GM19463 (cell line): Measurements from ENCODE around the gene GNPTG.

Source experiments
- ATAC-seq: cut with Tn5 transposase; IDR thresholded peaks from one replicate; pipeline ENCODE4 v1.9.1; 2021; ENCODE audit warnings: mild to moderate bottlenecking, moderate library complexity; ENCODE audit not compliant: unreplicated experiment

The GNPTG gene

DNA sequence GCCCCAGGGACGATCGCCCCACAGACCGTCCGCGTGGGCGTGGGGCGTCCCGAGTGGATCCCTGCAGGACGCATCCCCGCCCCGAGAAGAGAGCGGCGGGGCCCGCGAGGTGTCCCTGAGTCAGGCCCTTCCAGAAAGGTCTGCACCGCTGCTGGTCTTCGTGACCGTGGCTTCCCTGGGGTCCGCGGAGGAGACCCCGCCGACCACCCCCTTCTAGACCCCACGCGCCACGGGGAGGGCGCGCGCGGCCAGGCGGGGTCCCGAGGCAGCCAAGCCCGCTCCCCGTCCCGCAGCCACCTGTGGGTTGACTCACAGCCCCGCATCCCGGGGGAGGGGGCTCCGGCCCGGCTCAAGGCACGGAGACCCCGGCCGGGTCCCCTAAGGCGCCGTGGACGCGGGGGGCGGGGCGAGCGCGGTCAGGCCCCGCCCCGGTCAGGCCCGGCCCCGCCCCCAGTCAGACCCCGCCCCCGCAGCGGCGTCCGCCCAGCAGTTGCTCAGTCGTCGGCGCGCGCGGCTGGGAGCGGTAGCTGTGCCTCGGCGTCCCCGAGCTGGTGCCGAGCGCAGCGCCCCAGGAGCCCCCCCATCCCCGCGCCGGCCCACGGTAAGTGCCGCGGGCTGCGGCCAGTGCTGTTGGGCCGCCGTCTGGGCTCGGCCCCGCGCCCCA, 18.4 kb upstream of the GNPTG start, which contains the start of gene BAIAP3:
Gene BAIAP3, plus strand, starts transcription at position 497 of the 664 bp plus-strand sequence. CDS start 4,905 bp downstream, outside the sequence.
- ATAC-seq, result no peak

DNA sequence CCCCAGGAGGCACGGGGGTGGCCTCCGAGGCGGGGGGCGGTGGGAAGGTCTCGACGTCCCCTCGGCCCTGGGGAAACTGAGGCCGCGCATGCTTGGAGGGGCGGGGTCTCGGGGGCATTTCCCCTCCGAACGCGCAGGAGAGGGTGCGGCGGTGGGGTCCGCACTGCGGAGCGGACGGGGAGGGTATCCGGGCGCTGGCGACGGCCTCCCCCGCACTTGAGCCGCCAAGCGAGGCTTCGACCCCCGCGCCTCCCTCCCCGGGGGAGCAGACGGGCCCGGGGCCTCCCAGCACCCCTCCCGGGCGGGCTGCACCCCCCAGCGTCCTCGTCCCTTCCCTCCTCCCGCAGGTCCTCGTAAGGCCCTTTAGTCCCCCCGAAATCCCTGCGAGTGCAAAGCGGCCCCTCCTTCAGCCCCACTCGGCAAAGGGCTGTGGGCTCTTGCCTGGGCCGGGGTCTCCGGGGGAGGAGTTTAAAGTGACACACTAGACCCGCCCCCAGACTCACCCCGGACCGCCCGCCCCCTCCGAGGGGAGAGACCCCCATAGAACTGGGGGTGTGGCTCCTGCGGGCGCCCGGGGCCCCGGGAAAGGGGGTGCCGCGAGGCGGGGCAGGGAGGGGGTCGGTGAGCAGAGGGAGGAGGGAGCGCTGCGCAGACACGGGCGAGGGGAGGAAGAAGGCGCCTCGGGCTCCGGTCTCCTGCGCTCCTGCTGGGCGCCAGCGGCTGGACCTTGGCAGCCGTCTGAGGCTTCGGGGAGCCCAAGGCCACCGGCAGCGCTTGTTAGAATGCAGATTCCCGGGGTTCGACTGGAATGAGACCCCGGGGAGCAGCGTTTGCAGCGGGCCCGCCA, 17.7 kb upstream of the GNPTG start:
- ATAC-seq, result no peak

DNA sequence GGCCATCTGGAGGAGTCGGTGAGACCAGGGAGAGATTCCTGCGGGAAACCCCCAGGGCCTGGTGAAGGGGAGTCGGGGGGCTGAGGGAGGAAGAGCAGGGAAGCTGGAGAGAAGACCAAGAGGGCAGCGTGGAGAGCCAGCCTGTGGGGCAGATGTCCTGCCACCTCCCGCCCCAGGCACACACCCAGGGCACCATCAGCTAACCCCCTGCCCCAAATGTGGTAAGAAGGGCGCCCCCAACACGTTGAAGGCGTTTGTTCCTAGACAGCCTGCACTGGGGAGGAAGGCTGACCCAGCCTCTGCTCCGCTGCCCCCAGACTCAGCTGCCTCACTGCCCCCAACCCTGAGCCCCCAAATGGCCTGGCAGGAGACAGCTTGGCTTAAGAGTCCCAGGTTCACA, 17.0 kb upstream of the GNPTG start:
- no peak for ATAC-seq

DNA sequence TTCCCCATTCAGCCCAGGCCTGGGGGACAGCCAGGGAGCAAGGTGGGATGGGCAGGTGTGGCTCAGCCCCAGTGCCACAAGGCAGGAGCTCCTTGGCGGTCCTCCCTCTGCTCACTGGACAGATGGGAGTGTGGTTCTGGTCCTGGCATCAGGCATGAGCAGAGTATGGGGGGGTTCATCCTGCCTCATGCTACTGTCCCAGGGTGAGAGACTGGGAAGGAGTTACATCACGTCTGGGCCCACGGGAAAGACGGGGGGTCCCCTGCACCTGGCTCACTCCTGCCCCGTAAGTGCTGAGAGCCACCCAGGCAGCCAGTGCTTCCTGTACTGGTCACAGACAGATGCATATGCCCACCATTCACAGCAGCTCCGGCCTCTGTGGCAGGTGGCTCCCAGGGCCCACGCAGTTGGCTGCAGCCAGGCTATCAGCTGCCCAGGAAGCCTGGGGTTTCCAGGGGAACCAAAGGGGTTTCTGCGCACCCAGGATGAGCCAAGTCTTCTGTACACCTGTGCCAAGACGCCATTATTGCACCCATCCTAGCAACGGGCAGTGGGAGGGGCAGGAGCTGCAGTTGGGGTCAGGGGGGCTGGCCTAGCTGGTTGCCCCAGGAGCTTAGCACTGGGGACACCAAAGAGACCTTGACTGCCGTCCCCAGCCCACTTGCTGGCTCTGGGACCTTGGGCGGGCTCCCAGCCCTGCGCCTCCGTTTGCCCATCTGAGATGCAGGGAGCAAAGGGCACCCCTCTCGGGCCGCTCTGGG, 16.3 kb upstream of the GNPTG start:
- no peak for ATAC-seq

DNA sequence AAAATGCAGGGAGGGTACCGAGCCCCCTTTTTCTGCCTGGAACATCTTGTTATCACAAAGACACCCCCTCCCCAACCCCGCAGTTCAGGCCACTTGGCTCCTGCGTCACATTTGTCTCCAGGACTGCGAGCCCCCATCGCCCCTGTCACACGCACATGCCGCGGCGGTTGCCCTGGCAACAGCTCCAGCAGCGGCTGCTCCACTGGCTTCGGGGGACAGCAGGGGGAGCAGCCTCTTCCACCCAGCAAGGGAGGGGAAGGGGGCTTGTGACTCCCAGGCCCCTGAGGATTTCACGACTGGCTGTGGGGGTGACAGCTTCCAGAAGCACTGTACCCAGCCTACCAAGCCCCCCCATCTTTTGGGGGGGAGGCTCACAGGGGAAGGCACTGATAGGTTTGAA, 15.7 kb upstream of the GNPTG start:
- no peak for ATAC-seq

DNA sequence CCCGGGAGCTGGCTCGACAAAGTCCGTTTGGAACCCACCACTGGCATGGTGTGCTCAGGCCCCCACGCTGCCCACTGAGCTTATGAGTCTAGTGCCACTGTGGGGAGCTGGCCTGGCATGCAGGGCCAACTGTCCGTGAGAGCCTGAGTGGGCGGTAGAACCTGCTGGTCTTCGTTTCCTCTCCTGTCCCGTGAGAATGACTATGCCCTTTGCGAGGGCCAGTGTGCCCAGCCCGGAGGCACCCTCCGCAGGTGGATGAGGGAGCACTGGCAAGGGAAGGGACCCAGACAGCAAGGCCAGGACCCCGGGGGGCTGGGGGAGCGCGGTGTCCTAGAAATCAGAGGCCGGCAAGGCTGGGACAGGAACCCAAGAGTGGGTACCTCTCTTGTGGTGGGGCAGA, 15.1 kb upstream of the GNPTG start:
- ATAC-seq, result no peak

DNA sequence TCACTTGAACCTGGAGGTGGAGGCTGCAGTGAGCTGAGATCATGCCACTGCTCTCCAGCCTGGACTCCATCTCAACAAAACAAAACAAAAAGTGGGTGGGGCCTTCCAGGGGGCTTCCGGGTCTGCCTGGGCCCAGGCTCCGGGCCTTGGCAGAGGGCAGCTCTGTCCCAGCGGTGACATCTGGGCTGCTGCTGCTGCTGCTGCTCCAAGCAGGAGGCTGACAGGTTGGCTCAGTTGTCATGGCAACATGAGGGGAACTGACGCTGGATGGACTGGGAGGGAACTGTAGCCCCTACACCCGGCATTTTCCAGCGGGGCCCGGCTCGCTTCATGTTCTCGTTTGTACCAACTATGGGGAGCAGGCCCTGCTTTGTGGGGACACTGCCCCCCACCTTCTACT, 14.2 kb upstream of the GNPTG start:
- ATAC-seq, result no peak

DNA sequence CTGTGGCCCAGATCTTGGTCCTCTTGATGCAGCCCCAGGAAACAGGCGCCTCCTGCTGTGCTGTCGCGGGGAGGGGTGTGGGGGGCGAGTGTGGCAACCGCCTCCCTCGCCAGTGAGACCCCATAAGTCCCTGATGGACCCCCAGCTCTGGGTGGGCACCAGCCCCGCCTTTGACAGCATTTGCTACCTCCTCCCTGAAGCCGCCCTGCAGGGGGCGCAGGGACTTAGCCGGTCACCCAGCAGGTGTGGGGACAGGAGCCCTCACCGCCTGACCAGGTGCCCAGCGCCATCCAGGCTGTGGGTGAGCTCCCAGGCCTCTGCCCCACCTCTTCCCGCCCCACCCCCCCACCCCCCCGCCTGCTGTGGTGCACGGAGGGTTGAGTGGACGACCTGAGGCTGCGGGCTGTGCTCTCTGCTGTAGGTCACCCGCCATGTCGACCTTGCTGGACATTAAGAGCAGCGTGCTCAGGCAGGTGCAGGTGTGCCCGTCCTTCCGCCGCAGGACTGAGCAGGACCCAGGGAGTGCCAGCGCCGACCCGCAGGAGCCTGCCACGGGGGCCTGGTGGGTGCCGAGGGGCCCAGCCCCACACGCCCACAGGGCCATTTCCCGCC, 13.5 kb upstream of the GNPTG start:
- ATAC-seq, result no peak

DNA sequence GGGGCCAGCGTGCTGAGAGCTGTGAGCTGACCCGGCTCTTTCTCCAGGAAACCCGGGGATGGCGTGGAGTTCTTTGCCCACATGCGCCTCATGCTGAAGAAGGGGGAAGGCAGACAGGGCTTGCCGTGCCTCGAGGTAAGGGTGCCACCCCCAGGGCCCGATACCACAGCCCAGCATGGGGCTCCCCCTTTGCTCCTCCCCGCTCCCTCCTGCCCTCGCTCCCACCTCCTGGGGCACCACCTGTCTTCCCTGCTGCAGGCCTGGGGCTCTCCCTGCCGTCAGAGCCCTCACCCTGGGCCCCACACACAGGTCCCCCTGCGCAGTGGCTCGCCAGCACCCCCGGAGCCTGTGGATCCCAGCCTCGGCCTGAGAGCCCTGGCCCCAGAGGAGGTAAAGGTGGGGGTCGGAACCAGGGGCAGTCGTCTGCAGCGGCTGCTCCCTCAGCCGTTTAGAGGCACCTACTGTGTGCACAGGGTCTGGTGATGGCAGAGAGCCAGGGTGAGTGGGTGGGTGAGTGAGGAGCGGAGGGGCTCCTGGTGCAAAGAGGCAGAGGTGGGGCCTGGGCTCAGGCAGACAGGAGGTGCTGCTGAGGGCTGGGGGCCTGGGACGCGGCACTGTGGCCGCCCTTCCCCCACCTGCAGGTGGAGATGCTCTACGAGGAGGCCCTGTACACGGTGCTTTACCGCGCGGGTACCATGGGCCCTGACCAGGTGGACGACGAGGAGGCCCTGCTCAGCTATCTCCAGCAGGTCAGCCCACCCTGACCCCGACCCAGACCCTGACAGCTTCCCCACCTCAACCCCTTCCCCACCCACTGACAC, 12.7 kb upstream of the GNPTG start:
- ATAC-seq, result no peak

DNA sequence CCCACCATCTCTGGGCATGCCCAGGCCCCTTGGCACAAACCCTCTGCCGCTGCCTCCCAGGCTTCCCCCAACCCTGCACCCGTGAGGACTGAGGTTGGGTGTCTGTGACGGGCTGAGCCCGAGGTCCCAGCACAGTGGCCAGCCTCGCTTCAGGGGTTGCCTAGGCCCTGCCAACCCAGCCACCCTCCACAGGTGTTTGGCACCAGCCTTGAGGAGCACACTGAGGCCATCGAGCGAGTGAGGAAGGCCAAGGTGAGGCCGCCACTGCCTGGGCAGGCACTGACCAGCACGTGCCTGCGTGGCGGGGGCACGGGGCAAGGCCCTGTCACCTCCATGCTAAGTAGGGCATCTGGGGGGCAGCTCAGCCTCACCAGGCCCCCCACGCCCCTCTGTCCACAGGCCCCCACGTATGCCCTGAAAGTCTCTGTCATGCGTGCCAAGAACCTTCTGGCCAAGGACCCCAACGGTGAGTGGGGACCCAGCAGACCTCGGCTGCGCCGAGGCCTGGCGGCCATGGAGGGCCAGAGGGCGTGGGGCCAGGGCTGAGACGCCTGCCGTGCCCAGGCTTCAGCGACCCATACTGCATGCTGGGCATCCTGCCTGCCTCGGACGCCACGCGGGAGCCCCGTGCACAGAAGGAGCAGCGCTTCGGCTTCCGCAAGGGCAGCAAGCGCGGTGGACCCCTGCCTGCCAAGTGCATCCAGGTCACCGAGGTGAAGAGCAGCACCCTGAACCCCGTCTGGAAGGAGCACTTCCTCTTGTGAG, 10.8 kb upstream of the GNPTG start:
- ATAC-seq, result no peak

DNA sequence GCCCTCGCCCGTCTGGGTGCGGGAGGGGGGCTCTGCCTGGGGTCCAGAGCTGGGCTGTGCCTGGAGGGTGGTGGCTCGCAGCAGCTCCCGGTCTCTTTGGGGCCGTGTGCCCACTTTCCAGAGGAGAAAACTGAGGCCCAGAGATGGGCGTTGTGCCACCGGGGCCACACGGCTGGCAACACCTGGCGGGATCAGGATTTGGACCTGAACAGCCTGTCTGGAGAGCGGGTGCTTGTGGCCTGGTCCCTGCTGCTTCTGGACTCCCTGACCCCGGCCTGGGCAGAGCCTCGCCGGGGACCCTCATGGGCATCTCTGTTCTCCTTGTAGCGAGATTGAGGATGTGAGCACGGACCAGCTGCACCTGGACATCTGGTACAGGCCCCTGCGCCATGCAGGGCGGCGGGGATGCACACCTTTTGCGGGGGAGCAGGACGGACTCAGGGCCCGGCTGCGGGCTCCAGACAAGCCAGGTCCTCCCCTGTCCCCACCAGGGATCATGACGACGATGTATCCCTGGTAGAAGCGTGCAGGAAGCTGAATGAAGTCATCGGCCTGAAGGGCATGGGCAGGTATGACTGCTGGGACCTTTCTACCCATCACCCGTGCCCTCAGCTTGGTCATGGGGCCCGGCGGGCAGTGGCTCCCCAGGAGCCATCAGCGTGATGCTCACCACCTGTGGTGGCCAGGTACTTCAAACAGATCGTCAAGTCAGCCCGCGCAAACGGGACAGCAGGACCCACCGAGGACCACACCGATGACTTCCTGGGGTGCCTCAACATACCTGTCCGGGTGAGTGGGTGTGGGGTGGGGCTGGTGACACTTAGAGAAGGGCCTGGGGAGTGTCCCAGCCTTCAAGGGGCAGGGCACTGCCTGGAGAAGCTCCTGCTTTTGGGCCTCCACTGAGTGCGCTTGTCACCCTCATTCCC, 10.0 kb upstream of the GNPTG start:
- no peak for ATAC-seq

DNA sequence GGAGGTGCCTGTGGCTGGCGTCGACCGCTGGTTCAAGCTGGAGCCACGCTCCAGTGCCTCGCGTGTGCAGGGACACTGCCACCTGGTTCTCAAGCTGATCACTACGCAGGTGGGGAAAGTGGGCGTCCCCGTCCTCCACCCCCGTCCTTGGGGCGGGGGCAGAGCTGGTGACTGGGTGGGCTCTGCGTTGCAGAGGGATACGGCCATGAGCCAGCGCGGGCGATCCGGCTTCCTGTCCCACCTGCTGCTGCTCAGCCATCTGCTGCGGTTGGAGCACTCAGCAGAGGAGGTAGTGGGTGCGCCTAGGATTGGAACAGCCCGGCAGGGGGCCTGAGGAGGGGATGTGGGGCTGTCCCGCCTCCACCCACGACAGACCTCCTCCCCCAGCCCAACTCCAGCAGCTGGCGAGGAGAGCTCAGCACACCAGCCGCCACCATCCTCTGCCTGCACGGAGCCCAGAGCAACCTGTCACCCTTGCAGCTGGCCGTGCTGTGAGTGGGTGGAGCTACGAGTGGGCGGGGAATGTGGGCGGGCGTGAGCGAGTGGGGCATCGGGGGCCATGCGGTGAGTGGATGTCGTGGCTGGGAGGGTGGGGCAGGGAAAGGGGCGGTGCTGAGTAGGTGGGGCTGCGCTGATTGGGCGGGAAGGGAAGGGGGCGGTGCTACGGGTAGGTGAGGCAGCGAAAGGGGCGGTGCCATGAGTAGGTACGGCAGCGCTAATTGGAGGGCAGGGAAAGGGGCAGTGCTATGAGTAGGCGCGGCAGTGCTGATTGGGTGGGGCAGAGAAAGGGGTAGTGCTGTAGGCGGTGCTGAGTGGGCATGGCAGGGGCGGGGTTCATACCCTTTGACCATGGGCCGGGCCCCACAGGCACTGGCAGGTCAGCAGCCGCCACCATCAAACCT, 9.0 kb upstream of the GNPTG start:
- ATAC-seq, result peak; percentile 94

DNA sequence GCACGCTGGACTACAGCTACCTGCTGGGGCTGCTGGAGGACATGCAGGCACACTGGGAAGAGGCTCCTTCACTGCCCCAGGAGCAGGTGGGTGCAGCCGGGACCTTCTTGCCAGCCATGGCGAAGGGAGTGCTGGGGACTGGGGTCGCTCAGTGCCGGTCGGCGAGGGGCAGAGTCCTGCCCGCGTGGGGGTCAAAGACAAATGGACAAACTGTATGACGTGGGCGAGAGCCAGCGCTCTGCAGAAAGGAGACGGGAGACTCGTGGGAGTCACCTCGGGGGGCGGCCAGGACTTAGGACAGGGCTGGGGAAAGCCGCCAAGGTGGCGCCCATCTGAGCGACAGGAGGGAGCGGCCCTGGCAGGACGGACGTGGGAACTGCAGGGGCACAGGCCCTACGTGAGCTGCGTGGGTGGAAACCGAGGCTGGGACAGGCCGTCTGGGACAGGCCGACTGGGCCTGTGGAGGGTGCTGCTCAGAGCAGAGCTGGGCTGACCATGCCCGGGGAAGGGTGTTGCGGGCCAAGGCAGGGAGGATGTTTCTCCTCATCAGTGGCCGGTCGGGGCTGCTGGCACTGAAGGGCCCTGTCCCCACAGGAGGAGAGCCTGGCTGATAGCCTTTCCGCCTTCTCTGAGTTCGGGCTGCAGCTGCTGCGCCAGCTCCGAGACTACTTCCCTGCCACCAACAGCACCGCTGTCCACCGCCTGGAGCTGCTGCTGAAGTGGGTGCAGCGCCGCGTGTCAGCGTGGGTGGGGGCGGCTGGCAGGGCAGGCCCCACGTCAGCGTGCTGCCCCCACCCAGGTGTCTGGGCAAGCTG, 8.1 kb upstream of the GNPTG start:
- no peak for ATAC-seq

DNA sequence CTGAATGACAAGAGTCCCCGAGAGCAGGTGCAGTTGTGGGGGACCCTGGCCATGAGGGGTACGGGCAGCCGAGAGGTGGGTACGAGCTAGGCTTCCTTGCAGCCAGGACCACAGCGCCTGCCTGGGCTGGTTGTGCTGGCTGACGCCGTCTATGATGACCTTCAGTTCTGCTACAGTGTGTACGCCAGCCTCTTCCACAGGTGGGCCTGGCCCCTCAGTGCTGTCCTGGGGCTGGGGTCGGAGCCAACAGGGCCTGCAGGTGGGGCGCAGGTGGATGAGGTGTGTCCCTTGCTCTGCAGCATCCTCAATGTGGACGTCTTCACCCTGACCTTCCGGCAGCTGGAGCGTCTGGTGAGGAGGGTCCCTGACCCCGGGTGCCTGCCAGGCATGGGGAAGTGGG, 7.2 kb upstream of the GNPTG start:
- ATAC-seq, result no peak

DNA sequence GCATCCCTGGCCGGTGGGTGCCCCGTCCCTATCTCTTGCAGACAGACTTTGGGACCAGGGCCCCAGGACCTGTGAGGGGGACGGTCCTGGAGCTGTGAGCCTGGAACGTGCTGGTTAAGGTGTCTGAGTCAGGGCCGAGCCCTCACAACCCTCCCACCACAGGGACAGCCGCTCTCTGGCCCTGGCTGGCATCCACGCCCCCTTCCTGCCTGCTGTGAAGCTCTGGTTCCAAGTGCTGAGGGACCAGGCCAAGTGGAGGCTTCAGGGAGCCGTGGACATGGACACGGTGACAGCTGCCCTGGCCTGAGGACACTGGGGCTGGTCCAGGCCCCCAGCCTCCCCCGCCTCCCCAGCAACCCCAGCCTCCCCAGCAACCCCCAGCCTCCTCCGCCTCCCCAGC, 6.6 kb upstream of the GNPTG start:
- ATAC-seq, result no peak

DNA sequence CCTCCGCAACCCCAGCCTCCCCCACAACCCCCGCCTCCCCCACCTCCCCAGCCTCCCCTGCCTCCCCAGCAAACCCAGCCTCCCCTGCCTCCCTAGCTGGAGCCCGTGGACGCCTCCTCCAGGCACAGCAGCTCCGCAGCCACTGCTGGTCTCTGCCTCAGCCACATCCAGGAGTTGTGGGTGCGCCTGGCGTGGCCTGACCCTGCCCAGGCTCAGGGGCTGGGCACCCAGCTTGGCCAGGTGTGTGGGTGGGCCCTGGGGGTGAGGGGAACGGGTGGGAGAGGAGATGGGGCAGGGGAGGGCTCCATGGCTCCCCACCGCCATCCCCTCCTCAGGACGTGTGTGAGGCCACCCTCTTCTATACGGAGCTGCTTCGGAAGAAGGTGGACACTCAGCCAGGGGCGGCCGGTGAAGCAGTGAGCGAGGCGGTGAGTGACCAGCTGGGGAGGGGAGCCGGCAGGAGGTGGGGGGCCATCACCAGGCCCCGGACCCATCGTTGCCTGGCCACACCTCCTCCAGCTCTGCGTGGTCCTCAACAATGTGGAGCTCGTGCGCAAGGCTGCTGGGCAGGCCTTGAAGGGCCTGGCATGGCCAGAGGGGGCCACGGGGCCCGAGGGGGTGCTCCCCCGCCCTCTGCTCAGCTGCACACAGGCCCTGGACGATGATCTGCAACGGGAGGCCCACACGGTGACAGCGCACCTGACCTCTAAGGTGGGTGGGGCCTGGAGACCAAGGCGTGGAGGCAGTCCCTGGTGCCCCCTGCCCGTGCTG, 5.9 kb upstream of the GNPTG start:
- no peak for ATAC-seq
